Germinal center (tissue), 1 donor: ENCODE measurements around the gene MTHFD1L.

Source experiments
- DNase-seq: peaks from one replicate; pipeline ENCODE4 v3.0.0; 2012; ENCODE audit warnings: mixed read lengths, low spot score

MTHFD1L gene

DNA sequence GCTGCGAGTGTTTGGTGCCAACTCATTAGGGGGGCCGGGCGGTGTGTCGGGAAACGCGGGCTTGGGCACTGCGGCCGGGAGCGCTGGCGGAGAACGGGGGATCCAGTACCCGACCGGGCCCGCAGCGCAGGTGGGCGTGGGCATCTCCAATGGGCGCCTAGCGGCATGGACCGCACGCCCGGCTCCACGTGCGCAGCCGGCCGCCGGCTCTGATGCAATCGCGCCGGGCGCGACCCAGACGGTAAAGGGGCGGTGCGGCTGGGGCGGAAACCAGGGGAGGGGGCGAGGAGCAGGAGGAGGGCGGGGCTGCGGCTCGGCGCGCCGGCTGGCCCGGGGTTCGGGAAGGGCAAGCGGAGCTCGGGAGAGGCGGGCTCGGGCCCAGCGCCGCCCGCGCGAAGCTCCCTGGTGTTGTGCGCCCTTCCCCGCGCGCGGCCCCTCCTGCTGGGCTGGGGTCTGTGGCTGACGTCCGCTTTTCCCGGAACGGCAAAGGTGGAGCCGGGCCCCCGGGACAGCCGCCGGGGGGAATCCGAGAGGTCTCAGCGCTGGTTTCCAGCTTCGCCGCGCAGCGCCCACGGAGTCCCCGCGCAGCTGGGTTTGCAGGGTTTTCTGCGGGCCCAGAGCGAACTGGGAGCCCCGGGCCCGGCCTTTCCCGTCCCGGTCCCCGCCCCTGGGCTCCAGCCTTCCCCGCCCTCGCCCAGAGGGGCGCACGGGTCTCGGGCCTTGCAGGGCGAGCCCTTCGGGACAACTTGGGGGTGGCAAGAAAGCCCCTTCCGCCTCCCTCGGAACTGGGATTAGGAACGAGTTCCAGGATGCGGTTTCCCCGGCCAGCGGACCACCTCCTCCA is 867 bp downstream of the MTHFD1L start:
- DNase-seq = peak; percentile 84

DNA sequence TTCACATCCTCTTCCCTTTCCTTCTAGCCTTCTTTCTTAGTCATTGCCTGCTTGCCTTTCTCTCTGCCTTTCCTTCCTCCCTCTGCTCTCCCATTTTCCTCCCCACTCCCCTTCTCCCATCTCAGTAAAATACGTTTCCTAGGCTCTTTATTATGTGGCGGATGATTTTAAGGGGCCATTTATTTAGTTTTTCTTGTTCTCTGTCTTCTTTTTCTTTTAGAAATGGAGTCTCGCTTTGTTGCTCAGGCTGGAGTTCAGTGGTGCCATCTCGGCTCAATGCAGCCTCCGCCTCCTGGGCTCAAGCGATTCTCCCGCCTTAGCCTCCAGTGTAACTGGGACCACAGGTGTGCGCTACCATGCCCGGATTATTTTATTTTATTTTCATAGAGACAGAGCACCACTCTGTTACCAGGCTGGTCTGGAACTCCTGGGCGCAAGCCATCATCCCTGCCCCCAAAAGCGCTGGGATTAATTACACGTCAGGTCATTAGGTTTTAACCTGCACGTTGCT is 1.5 kb downstream of the MTHFD1L start:
- no peak for DNase-seq

- DNase-seq = no peak
These were observed 3.3 kb downstream of the MTHFD1L start for GRCh38 chr6:150868759-150869158.

DNA sequence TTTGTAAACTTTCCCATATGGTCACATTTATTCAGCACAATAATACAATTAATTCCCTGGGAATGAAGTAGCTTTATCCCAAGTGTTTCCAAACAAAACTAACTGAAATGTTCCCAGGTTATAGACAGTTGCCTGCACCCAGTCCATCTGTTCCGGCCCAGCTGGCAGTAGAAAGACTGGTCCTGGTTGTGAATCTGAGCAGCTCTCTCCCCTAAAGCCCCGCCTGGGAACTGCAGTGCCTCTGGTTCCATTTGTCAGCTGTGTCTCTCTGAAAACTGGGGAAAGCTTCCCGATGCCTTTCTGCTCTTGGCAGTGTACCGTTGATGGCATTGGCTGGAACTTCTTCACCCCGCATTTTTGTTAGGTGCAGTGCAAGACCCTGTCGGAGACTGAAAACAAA is 8.7 kb downstream of the MTHFD1L start:
- no peak for DNase-seq

- no peak for DNase-seq
These were observed 10.3 kb downstream of the MTHFD1L start for GRCh38 chr6:150875841-150876240.

DNA sequence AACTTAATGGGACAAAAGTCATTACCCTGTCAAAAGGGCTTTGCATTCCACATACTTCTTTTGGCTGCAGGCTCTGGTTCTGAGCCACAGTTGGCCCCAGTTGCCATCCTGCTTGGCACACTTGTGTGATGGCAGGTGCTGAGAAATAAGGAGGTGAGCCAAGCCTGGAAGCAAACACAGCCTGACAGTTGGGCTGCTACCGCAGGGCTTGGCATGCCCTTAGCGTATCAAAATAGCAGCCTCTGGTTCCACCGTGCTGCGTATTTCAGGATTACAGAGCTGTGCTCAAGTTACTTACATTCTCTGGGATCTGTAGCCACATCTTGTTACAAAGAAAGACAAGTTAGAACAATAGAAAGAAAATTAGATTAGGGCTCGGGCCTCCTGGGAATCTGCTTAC is 11.1 kb downstream of the MTHFD1L start:
- no peak for DNase-seq

DNA sequence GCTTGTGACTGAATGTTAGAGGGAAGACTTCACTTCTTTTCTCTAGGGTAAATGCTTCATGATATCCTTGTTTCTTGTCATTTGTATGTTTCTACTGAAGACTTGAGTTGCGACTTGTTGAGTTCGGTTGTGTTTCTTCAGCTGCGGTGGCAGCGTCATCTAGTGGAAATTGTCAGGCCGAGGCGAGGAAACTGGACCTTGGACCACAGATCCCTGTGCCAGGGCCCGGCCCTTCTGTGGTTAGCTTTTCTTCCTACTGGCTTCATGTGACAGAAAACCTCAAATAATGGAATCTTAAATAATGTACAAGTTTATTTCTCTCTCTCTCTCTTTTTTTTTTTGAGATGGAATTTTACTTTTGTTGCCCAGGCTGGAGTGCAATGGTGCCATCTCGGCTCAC is 12.4 kb downstream of the MTHFD1L start:
- no peak for DNase-seq

GRCh38 chr6:150878347-150879213 is 13.1 kb downstream of the MTHFD1L start:
- DNase-seq = no peak

DNA sequence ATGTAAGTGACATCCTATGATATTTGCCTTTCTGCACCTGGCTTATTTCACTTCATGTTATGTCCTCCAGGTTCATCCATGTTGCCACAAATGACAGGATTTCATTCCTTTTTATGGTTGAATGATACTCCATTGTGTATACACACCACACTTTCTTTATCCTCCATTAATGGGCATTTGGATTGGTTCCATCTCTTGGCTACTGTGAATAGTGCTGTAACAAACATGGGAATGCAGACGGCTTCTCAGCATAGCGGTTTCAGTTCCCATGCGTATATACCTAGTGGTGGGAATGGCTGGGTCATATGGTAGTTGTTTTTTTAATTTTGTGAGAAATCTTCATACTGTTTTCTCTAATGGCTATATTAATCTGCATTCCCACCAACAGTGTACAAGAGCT is 14.8 kb downstream of the MTHFD1L start:
- DNase-seq = no peak

DNA sequence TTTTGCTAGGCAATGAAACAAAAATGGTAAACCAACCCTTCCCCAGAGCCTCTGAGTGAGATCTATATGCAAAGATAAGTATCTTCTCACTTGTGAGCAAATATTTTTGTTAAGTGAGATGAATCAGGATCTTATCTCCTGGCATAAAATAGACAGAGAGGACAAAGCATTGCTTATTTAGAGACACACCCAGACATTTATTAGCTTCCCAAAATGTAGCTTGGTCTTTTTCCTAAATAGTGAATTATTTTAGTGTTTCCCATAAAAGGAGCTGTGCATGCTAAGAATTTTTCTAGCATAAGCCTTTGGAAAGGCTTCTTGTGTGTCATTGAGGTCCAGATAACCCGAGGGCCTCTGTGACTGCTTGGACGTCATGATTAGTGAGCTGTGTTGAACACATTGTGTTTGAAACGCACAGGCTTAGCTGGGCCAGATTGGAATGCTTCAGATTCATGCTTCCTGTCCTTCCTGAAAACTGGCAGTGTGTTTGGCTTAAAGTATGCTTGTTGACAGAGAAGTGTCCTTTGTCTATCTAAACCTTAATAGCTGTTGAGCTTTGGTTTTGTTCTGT is 16.5 kb downstream of the MTHFD1L start:
- no peak for DNase-seq

DNA sequence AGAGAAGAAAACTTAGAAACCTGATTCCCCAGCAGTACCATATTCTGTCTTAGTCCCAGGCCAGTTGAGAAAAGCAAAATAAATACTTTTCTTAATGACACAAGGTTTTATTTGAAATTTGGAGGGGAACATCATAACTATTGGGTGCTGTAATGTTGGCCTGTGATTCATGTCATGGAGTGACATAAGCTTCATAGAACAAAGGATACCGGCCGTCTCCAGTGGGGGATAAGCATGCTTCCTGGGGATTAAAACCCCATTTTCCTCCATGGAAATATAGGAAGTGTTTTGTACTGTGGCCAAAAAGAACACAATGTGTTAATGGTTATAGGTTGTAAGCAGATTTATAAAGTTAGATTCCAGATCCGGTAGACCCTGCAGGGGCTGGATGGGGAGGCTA is 18.0 kb downstream of the MTHFD1L start:
- DNase-seq = no peak

GRCh38 chr6:150886155-150886554 is 20.7 kb downstream of the MTHFD1L start:
- DNase-seq = no peak

GRCh38 chr6:150887978-150888563 is 22.6 kb downstream of the MTHFD1L start:
- no peak for DNase-seq

GRCh38 chr6:150890346-150890745 is 24.8 kb downstream of the MTHFD1L start:
- DNase-seq = no peak

DNA sequence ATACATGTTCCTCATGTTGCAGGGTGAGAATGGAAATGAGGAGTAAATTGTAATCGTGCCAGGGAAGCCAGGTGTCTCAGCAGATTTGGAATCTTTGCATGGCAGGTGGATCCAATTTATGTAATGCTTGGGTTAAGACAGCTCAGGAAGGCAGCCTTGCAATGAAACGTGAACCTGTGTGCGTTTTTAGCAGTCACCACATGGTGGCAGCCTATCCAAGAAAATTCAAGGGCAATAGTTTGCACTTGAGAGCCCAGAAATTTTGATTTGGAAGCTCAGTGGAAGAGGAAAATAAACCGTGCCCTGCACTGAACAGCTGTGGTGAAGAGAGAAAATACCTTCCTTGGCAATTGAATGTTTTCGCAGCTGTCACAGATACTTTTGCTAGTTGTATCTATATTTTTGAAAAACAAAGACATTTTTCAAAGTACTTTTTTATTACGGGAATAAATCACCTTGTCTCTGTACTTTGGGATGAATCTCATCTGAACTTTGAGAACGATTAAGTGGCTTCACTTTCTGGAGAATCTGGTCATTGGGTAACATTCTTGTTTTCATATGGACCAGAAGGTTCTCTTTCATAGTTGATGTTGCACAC is 26.5 kb downstream of the MTHFD1L start:
- peak; percentile 44 for DNase-seq

DNA sequence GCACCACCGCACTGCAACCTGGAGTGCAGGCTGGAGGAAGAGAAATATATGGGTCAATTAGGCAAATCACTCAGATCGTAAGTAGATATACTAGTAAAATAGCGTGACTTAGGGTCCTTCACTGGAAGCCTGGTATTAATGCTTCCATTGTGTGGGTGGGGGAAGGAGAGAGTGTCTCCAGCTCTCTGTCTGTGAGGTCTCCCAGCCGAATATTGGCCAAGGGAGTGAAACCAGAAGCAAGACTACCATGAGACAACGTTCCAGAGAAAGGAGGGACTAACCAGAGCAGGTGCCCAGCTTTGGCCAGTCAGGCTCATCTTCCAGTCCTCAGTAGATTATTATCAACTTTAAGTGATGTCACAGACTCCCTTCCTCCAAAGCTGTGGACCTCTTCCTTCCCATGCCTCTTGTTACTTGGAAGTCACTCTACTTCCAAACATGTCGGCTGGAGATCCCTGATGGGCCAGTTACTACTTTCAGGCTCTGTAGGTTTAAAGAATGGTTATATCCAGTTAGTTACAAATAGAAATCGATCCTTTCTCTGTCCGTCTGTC is 28.8 kb downstream of the MTHFD1L start:
- DNase-seq = no peak

DNA sequence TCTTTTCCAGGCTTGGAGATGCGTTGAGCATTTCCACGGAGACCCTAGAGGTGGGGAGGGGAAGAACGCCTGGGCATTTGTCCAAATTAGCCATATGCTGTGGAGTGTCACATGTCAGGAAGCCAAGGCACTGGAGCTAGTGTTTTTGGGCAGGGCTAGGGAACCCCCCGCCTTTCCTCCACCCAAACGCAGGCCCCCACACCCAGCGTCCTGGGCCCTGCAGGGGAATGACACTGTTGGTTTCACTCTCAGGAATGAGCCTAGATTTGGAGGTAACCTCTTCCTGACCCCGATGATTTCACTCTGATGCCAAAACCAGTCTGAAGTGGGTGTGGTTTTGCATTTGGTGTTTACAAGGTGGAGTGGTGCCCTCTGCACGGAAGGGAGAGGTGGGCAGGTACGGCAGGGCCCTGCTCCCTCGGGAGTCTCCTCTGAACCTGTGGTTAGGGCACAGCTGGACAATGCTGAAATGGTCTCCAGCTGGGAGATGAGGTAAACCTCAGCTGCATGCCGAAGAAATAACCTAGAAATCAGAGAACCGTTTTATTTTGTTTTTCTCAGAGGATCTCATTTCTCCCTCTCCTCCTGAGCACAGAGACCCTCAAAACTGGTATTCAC is 29.5 kb downstream of the MTHFD1L start:
- DNase-seq = no peak

DNA sequence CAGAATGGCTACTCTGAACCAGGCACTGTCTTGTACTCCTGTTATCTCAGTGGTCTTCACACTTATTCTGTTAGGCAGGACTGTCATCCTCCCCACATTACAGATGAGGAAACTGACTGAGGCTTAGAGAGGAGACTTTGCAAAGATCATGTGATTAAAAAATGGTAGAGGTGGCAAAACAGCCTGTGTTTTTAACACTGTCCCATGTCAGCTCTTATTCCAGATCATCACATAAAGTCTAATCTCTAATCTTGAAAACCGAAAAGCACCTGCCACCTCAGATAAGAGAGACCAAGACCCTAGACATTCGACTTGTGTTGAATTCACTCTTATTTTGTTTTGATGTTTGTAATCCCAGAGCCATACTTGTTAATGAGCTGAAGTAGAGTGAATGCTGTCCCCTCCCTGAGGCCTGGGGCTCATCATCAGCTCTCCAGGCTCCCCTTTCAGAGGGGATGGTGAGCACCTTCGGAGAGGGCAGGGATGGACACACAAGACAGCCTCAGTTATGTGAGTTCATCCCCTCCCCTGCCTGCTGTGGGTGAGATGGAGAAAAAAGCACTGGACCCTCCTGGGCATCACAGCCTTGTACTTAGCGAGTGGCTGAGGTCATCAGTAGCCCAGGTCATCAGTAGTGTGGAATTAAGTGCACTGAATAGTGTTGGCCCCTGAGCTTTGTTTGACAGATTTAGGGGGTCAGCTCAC is 30.6 kb downstream of the MTHFD1L start:
- no peak for DNase-seq

GRCh38 chr6:150897400-150897943 is 32.0 kb downstream of the MTHFD1L start:
- no peak for DNase-seq
